ENCODE data around the gene SLIT2. TPM values are rescaled to one million over a fixed set of nuclear protein-coding genes. Genes with fewer than 3 reads are reported as not detected.

The SLIT2 gene
- total RNA-seq, 1 experiment from 2014 or later = 3.8 TPM

DNA sequence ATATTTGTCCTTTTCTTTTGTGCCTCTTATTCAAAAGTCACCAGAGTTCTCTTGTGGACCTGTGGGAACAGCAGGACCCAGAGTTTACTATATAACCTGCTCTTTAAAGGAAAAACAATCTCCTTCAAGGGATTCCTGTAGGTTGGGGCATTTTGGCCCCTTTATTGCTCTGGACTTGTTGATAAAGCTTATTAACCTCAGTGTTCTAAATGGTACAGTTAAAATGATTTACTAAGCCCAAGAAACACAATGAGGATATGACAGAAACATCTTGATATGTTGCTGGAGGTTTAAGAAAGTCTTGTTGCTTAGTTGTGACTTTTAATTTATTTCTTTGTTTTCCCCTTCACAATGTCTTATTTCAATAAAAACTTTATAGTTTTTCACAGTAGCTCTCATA lies 46.8 kb downstream of the SLIT2 start:
- ChIA-PET CTCF (no interaction called here), RAD21 (ENCODE audit: low non-redundant PET in 1 of 2, low total read pairs in 2 of 2, uncharacterized antibody in 2 of 2, unreplicated experiment in 2 of 2) (no interaction called here), POLR2A (no interaction called here)
- BruUV-seq (replicated peaks) = no TSS peak
- intact Hi-C loops (cut with micrococcal nuclease) = loop anchor here (5.0 kb wide), 1 partner anchor 384 kb away; no protein-coding TSS in a partner anchor
- Histone ChIP-seq H3K79me2 (ENCODE audit: insufficient read depth, low read length) (no peaks in the 10 kb centered on the region), H4K20me1 (ENCODE audit: insufficient read depth) (no peaks in the 10 kb centered on the region), H3K36me3 (ENCODE audit: control insufficient read depth in 1 of 2, insufficient read depth in 2 of 2, low read length in 2 of 2) (no peaks in the 10 kb centered on the region), H3K9me3 (ENCODE audit: control insufficient read depth in 1 of 2, insufficient read depth in 1 of 2, low read depth in 1 of 2, low read length in 2 of 2) (no peaks in the 10 kb centered on the region), H3K4me2 (ENCODE audit: low read length) (no peak overlapping the region), H3K9ac (ENCODE audit: low read length) (no peak overlapping the region), H2AFZ (ENCODE audit: low read depth, low read length, poor library complexity, severe bottlenecking) (no peak overlapping the region), H3K4me1 (ENCODE audit: control insufficient read depth in 1 of 2, insufficient read depth in 2 of 2, low read length in 2 of 2) (no peaks in the 10 kb centered on the region), H3K27ac (ENCODE audit: low read depth, low read length) (no peak overlapping the region), H3K9me2 (ENCODE audit: insufficient read depth) (no peaks in the 10 kb centered on the region; the same call in 1 of the 2 replicates), H3K27me3 (ENCODE audit: insufficient read depth, low read length) (no peaks in the 10 kb centered on the region), H3K4me3 (replicated peaks in 1 of 2; ENCODE audit: low read depth in 1 of 2, low read length in 2 of 2) (no peak overlapping the region)
- no peak for ATAC-seq
- DNase-seq (ENCODE audit: low read depth, low spot score) = no peak
- TF ChIP-seq, protein P1, sequence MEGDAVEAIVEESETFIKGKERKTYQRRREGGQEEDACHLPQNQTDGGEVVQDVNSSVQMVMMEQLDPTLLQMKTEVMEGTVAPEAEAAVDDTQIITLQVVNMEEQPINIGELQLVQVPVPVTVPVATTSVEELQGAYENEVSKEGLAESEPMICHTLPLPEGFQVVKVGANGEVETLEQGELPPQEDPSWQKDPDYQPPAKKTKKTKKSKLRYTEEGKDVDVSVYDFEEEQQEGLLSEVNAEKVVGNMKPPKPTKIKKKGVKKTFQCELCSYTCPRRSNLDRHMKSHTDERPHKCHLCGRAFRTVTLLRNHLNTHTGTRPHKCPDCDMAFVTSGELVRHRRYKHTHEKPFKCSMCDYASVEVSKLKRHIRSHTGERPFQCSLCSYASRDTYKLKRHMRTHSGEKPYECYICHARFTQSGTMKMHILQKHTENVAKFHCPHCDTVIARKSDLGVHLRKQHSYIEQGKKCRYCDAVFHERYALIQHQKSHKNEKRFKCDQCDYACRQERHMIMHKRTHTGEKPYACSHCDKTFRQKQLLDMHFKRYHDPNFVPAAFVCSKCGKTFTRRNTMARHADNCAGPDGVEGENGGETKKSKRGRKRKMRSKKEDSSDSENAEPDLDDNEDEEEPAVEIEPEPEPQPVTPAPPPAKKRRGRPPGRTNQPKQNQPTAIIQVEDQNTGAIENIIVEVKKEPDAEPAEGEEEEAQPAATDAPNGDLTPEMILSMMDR (IDR thresholded peaks at IDR 0.05 in 2 of 3, conservative IDR thresholded peaks at IDR 0.05 in 1 of 3; ENCODE audit: borderline replicate concordance in 1 of 3, insufficient read depth in 1 of 3, low read depth in 2 of 3, low read length in 2 of 3) = no peak
- no peak for TF ChIP-seq RAD21 (IDR thresholded peaks at IDR 0.05; ENCODE audit: low read depth)
- TF ChIP-seq FOSL1 (IDR thresholded peaks at IDR 0.05; ENCODE audit: low read depth) = no peak
- TF ChIP-seq, protein P2, sequence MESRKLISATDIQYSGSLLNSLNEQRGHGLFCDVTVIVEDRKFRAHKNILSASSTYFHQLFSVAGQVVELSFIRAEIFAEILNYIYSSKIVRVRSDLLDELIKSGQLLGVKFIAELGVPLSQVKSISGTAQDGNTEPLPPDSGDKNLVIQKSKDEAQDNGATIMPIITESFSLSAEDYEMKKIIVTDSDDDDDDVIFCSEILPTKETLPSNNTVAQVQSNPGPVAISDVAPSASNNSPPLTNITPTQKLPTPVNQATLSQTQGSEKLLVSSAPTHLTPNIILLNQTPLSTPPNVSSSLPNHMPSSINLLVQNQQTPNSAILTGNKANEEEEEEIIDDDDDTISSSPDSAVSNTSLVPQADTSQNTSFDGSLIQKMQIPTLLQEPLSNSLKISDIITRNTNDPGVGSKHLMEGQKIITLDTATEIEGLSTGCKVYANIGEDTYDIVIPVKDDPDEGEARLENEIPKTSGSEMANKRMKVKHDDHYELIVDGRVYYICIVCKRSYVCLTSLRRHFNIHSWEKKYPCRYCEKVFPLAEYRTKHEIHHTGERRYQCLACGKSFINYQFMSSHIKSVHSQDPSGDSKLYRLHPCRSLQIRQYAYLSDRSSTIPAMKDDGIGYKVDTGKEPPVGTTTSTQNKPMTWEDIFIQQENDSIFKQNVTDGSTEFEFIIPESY (IDR thresholded peaks at IDR 0.05; ENCODE audit: extremely low read depth, insufficient replicate concordance, low read length) = no peak
- TF ChIP-seq SIN3A (IDR thresholded peaks at IDR 0.05; ENCODE audit: low read depth) = no peak
- no peak for TF ChIP-seq CBX3 (IDR thresholded peaks at IDR 0.05; ENCODE audit: low read depth)

All from HCT116 (cell line).